Inflammatory macrophage treated with lipopolysaccharide for 1 hour (primary cell): Measurements from ENCODE around the gene EBNA1BP2.
"Not testable (repeated sequence)": the region's sequence is repeated elsewhere in the genome, so short reads cannot be mapped to it uniquely, and the experiment has no call there.

Experiments used
- DNase-seq, 2 donors: peaks; one replicate each; pipeline ENCODE4 v3.0.0-alpha.2; 2020 to 2022

Gene EBNA1BP2, protein sequence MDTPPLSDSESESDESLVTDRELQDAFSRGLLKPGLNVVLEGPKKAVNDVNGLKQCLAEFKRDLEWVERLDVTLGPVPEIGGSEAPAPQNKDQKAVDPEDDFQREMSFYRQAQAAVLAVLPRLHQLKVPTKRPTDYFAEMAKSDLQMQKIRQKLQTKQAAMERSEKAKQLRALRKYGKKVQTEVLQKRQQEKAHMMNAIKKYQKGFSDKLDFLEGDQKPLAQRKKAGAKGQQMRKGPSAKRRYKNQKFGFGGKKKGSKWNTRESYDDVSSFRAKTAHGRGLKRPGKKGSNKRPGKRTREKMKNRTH

DNA sequence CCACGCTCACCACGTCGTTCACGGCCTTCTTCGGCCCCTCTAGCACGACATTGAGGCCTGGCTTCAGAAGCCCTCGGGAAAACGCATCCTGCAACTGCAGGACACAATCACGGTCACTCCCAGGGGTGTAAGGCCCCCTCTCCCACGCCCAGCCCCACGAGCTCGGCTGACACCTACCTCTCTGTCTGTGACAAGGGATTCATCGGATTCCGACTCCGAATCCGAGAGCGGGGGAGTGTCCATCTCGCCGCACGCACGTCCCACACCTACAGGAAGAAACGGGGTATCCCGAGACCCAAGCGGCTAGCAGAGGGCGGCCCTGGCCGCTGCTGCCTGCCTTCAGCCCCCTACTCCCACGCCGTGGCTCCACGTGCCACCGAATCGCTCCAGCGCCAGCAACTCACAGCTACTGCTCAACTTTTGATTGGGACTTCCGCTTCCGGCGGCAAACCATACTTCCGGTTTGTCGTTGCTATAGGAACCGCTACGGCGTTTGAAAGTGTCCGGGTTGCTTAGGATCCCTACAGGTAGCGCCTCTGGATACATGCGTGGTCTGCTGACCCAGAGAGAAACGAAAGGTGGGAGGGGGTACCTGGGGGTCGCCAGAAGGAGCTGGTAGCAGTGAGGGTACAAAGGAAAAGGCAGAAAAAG is at the start of gene EBNA1BP2, which contains the start of gene CFAP57:
TSS of gene EBNA1BP2 (minus strand) at position 415 of the 651 bp plus-strand sequence. CDS start at position 243, 172 bp downstream.
TSS of gene CFAP57 (plus strand) at position 455 of the 651 bp plus-strand sequence. CDS start 424 bp downstream, outside the sequence.
- DNase-seq: peak; percentile 91 to 97

DNA sequence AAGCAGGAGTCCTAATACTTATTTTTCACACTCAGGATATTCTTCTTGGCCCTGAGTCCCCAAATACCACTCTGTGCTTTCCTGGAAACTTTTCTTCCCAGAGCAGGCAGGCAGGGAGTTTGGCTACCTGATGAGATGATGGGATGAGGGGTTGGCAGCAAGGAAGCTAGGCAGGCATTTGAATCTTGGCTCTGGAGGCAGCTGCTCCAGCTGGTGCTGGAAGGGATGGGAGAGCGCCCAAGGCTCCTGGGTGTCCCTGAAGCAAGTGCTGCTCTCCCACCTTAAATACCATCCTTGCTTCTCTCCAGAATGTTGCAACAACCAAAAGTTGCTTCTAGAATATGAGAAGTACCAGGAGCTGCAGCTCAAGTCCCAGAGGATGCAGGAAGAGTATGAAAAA is 49.7 kb upstream of the EBNA1BP2 start:
- no peak for DNase-seq

DNA sequence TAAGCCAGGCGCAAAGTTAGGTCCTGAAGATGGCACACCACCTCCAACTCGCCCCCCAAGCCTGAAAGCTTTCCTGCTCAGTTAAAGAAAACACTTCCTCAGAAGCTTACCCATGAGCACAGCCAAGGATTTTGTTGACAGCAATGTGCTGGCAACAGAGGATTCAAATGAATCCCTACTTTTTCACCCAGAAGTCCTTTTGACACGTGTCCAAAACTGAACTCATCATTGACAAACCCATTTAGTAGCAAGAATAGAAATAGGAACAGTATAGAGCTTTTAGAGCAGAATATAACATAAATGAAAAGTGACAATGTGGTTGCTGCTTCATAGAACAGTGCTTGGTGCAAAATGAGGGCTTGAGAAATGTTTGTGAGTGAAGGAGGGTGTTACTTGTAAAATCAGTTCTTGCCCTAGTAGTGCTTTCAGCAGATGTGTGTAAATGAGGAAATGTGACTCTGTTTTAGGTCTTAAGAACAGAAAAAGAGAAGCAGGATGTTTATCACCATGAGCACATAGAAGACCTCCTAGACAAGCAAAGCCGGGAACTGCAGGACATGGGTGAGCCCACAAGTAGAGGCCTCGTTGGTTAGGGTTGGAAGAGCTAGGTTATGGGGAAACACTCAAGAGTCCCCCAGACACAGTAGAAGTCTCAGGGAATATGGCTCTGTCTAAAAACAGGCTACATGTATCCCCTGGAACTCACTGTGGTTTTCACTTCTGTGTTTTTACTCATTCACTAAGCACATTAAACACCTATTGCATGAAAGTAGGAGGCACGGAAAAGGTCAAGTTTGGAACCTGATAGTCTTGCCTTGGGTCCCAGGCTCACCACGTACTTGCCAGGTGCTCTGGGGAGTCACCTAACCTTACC is 49.1 kb upstream of the EBNA1BP2 start:
- peak; percentile 7 to 25 for DNase-seq

DNA sequence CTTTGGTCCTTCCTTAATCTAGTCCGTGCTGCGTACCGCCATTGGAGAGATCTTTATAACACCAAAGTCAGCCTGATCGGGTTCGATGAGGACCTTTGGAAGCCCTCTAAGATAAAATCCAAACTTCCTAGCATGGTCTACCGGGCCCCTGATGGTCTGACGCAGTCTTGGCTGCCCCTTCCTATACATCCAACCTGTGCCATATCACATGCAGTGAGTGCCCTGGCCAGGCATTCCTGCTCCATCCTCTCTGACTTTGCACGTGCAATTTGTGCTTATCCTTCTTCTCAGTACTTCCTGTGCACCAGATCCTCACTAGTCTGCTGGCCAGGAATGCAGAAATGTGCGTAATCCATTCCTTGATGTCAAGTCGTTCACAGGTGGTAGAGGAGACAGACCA is 45.7 kb upstream of the EBNA1BP2 start:
- no peak for DNase-seq

DNA sequence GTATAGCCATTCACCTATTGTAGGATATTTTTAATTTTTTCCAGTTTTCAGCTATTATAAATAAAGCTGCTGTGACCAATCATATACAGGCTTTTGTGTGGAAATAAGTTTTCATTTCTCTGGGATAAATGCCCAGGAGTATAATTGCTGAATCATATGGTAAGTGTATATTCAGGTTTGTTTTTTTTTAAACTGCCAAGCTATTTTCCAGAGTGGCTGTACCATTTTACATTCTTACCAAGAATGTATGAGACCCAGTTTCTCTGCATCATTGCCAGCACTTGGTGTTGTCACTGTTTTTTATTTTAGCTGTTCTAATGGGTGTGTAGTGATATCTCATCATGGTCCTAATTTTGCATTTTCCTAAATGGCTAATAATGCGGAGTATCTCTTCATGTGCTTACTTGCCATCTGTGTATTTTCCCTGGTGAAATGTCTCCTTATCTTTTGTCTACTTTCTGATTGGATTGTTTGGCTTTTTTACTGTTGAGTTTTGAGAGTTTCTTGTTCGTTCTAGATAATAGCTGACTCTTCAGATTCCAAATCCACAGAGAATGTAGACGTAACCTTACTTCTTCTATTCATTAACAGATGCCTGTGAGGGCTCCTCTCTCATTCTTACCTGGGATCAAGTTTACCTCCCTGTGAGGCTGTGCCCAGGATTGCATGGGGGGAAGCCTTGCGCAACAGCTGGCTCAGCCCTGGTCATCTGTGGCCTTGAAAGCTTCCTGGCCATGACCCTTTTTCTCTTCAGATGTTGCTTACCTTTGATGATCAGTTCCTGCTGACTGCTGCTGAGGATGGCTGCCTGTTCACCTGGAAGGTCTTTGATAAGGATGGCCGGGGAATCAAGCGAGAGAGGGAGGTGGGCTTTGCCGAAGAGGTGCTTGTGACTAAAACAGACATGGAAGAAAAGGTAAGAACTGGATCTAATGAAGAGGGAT is 42.7 kb upstream of the EBNA1BP2 start:
- no peak for DNase-seq

DNA sequence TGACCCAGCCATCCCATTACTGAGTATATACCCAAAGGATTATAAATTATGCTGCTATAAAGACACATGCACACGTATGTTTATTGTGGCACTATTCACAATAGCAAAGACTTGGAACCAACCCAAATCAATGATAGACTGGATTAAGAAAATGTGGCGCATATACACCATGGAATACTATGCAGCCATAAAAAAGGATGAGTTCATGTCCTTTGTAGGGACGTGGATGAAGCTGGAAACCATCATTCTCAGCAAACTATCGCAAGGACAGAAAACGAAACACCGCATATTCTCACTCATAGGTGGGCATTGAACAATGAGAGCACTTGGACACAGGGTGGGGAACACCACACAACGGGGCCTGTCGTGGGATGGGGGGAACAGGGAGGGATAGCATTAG is 36.2 kb upstream of the EBNA1BP2 start:
- DNase-seq: not testable (repeated sequence)

DNA sequence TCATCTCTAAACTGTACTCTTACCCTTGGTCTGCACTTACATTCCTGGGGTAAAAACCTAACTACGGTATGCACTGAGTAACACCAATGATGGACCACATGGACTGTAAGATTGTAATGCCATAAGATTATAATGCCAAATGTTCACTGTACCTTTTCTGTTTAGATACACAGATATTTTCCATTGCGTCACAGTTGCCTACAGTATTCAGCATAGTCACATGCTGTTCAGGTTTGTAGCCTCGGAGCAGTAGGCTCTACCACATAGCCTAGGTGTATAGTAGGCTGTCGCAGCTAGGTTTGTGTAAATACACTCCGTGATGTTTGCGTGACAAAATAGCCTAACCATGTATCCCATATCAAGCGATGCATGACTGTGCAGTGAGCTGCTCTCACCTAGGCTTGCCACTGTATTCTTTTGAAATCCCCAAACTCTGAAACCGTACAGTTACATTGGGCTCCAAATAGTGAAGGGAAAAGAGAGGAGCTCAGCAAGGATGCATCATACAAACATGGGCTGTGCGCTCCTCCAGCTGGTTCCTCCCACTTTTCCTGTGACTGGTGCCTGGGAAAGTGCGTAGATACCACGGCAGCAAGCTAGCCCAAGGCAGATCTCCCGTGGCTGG is 35.3 kb upstream of the EBNA1BP2 start:
- DNase-seq: no peak

DNA sequence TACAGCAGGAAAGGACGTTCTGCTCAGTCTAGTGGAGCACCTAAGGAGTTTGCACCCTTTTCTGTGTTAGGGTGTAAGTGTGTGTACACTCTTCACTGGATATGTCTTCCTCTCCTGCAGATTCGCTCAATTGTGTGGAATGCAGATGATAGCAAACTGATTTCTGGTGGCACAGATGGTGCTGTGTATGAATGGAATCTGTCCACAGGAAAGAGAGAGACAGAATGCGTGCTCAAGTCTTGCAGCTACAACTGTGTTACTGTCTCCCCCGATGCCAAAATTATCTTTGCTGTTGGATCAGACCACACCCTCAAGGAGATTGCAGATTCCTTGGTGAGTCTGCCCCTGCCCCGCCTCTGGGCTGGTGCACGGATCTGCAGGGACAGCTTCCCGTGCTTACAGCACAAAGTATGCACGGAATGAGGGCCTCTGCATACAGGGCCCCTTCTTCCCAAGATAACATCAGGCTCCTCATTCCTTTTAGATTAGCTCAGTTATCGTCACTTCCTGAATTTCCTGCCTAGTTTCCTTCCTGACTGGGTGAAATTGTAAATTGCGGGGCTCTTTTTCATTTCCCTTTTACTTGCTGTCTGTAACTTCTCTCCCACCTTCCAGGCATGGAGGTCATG is 34.6 kb upstream of the EBNA1BP2 start:
- peak; percentile 4 to 8 for DNase-seq

DNA sequence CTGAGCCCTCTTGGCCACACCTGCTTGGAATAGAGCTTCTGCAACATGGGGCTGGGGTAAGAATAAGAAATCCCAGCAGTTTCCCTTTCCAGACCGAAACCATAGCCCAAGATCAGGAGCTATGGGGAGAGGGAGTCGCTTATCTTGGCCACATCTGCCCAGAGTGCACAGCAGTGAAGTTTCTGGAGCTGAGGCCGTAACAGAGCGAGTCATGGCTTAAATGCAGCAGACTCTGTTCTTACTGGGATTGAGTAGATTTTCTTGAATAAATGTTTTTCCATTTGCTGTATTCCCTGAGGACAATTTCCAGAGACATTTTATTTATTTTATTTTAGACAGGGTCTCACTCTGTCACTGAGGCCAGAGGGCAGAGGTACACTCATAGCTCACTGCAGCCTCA is 33.6 kb upstream of the EBNA1BP2 start:
- DNase-seq: no peak

DNA sequence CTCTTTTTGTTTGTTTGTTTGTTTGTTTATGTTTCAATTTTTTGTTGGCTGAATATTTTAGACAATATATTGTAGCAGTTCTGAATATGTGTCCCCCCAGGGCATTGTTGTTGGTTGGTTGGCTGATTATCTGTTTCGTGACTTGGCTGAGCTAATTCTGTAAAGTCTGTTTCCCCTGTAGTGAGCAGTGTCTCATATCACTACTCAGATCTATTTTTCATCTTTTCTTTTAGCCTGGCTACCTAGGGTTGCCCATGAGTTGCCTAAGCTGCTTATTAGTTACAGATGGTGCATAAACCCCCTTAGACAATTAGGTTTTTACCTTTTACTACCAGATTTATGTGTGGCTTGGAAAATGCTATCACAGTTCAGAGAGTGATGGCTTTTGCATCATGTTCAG is 32.3 kb upstream of the EBNA1BP2 start:
- DNase-seq: no peak

DNA sequence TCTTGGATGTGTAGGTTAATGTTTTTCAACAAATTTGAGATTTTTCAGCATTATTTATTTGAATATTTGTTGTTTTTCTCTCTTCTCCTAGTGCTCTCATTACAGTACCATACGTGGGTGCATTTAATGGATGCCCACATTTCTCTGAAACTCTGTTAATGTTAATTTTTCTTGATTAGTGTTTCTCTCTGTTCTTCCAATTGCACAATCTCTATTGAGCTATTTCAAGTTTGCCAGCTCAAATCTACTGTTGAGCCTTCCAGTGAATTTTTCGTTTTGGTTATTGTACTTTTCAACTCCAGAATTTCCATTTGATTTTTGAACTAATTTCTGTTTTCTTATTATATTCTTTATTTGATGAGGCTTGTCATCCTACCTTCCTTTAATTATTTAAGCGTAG is 31.8 kb upstream of the EBNA1BP2 start:
- DNase-seq: no peak

DNA sequence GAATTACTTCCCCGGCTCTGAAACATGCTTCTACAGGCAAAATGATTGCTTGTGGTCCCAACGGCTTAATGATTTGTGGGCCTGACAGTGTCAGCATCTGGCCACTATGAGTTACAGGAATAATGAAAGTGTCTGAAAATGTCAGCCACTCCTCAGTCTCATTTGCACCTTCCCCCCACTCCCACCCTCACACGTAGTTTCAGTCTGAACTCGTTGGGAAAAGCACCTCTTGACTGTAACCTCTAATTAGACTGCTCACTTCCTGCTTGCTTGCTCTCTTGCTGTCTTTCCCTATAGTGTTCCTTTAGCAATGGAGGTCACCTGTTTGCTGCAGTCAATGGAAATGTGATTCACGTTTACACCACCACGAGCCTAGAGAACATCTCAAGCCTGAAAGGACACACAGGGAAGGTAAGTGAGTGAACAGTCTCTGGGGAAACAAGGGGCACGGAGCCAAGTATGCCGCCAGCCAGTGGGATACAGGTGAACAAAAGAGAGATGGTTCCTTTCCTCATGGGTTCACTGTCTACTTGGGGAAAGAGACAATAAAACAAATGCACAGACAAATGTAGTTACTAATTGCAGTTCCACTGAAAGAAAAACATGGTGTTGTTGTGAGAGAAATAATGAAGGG is 27.1 kb upstream of the EBNA1BP2 start:
- no peak for DNase-seq

DNA sequence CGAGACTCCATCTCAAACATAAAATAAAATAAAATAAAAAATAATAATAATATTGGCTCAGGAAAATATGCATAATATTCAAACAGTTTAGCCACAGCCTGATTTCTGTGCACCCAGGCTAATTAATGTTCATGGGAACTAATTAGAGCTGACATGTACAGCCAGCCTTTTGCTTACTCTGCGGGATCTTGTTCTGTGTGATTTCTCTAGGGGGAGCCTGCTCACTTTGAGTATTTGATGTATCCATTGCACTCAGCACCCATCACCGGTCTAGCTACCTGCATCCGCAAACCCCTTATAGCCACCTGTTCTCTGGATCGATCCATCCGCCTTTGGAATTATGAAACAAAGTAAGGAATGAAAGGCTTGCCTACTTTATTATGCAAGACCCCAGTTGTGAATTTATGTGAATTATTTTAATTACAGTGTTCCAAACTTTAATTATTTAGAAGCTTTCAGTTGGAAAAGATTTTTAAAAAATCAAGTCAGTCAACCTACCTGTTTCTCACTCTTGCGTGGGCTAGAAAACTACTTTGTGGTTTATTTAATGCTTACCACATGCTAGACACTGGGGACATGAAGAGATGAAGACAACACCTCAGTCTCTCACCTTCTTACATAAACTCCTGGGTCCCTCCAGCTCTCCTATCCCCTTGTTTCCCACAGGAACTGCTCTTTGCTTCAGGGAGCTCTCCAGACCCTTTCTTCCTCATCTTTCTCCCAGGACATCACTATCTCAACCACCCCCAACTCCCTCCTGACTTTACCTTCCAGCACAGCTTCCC is 25.4 kb upstream of the EBNA1BP2 start:
- no peak for DNase-seq

DNA sequence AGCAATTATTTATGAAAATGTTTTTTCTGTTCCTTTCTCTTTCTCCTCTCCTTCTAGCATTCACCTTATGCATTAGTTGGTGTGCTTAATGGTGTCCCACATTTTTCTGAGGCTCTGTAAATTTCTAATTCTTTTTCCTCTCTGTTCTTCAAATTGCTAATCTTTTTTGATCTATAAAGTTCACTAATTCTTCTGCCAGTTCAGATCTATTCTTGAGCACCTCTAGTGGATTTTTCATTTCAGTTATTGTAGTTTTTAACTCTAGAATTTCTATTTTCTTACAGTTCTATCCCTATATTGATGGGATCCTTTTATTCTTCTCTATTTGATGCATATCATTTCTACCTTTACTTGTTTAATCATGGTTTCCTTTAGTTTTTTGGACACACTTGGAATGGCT is 22.4 kb upstream of the EBNA1BP2 start:
- no peak for DNase-seq

DNA sequence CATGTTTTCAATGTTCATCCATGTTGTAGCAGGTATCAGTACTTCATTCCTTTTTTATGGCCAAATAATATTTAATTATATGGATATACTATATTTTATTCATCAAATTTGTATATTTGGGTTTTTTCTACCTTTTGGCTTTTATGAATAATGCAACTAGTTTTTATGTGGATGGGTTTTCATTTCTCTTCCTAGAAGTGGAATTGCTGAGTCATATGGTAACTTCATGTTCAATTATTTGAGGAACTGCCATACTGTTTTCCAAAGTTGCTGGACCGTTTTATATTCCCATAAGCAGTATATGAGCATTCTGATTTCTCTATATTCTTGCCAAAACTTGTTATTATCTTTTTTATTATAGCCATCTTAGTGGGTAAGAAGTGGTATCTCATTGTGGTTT is 16.0 kb upstream of the EBNA1BP2 start:
- no peak for DNase-seq

DNA sequence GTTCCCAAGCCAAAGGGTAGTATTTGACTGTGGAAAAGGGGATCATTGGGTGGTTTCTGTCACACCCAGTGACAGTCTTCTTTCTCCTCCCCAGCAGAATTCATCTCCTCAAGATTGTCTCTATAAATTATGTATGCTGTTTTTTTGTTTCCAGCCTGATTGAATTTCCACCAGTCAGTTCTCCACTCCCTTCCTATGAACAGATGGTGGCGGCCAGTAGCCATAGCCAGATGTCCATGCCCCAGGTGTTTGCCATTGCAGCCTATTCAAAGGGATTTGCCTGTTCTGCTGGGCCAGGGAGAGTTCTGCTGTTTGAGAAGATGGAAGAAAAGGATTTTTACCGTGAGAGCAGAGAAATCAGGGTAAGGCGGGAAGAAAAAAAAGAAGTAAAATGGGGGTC is 12.9 kb upstream of the EBNA1BP2 start:
- DNase-seq: no peak

DNA sequence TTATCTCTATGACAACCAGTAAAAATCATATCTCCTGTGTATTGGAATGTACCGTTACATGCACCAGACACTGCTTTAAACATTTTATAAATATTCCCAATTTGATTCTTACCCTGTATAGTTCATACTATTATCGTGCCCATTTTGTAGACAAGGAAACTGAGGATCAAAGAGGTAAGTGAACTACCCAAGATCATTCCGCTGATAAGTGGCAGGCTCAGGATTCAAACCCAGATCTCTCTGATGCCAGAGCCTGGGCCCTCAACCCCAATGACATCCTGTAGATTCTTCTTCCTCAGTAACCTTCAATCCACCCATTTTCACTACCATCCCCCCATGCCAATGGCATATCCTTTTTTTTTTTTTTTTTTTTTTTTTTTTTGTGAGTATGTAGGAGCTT is 12.3 kb upstream of the EBNA1BP2 start:
- DNase-seq: no peak

DNA sequence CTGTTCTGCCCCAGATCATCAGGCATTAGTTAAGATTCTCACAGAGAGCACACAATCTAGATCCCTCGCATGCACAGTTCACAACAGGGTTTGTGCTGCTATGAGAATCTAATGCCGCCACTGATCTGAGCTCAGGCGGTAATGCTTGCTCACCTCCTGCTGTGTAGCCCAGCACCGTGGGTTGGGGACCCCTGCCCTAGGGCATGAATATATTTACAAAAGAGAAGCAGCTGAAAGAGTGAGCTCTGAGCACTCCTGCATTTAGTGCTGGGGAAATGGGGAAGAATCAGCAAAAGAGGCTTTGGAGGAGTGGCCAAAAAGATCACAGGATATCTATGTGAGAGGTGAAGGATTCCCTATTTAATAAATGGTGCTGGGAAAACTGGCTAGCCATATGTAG is 5.6 kb upstream of the EBNA1BP2 start:
- no peak for DNase-seq

DNA sequence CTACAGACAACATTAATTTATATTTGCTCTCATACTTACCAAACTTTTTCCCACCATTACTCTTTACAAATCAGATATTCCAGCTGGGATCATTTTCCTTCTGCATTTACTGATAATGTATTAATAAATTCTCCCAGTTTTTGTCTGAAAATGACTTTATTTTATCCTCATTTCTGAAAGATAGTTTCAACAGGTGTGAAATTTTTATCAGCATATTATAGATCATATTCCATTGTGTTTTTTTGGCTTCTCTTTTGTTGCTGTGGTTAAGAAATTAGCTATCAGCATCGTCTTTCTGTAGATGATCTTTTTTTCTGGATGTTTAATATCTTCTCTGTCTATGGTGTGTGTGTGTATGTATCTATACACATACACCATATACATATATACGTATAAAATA is 2.8 kb upstream of the EBNA1BP2 start:
- DNase-seq: no peak

DNA sequence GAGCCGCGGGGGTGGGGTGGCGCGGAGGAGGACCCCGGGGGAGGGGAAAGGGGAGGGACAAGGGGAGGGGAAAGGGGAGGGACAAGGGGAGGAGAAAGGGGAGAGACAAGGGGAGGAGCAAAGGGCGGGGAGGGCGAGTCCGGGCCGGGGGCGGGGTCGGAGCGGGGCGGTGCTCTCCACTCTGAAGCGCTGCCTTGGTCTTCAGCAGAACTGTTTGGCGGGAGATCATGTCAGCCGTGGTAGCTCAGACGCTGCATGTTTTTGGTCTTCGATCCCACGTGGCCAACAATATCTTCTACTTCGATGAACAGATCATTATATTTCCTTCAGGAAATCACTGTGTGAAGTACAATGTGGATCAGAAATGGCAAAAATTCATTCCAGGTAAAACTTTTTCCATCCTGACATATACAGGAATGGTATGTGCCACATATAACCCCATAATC is 460 bp upstream of the EBNA1BP2 start:
- peak; percentile 70 to 91 for DNase-seq
